ENCODE measurements around the gene REEP3.

REEP3 gene

GRCh38 chr10:63506554-63506953 is 14.6 kb upstream of the REEP3 start:
- no peak for DNase-seq

GRCh38 chr10:63515002-63515763 is 6.0 kb upstream of the REEP3 start:
- DNase-seq: no peak

- DNase-seq: no peak
Observed at GRCh38 chr10:63516207-63516606, 5.0 kb upstream of the REEP3 start.

GRCh38 chr10:63518690-63519288 is 2.4 kb upstream of the REEP3 start:
- DNase-seq: no peak

- peak; percentile 34 for DNase-seq
Observed at GRCh38 chr10:63521416-63522276, 445 bp downstream of the REEP3 start.

- DNase-seq: no peak
Observed at GRCh38 chr10:63522277-63522687, 1.1 kb downstream of the REEP3 start.

GRCh38 chr10:63522995-63523394 is 1.8 kb downstream of the REEP3 start:
- no peak for DNase-seq

GRCh38 chr10:63525021-63525420 is 3.8 kb downstream of the REEP3 start:
- DNase-seq: no peak

- DNase-seq: no peak
Observed at GRCh38 chr10:63527401-63527800, 6.2 kb downstream of the REEP3 start.

- DNase-seq: no peak
Observed at GRCh38 chr10:63528084-63528744, 7.0 kb downstream of the REEP3 start.

- no peak for DNase-seq
Observed at GRCh38 chr10:63530409-63530808, 9.2 kb downstream of the REEP3 start.

- DNase-seq: no peak
Observed at GRCh38 chr10:63534723-63535122, 13.5 kb downstream of the REEP3 start.

GRCh38 chr10:63536698-63537097 is 15.5 kb downstream of the REEP3 start:
- no peak for DNase-seq

- DNase-seq: no peak
Observed at GRCh38 chr10:63537536-63537935, 16.3 kb downstream of the REEP3 start.

GRCh38 chr10:63539377-63539776 is 18.2 kb downstream of the REEP3 start:
- no peak for DNase-seq

GRCh38 chr10:63539994-63540393 is 18.8 kb downstream of the REEP3 start:
- no peak for DNase-seq

- no peak for DNase-seq
Observed at GRCh38 chr10:63542835-63543575, 21.8 kb downstream of the REEP3 start.

GRCh38 chr10:63543576-63543962 is 22.4 kb downstream of the REEP3 start:
- DNase-seq: no peak

GRCh38 chr10:63544418-63544817 is 23.2 kb downstream of the REEP3 start:
- DNase-seq: no peak

- no peak for DNase-seq
Observed at GRCh38 chr10:63547628-63548360, 26.6 kb downstream of the REEP3 start.

- no peak for DNase-seq
Observed at GRCh38 chr10:63548860-63549259, 27.7 kb downstream of the REEP3 start.

- DNase-seq: no peak
Observed at GRCh38 chr10:63549810-63550209, 28.6 kb downstream of the REEP3 start.

Data from effector CD4-positive, alpha-beta T cell (primary cell).